ENCODE data around the gene VEGFC. TPM values are rescaled to one million over a fixed set of nuclear protein-coding genes. Genes with fewer than 3 reads are reported as not detected.

VEGFC gene
- total RNA-seq, 2 donors from 2014 or later: not detected

DNA sequence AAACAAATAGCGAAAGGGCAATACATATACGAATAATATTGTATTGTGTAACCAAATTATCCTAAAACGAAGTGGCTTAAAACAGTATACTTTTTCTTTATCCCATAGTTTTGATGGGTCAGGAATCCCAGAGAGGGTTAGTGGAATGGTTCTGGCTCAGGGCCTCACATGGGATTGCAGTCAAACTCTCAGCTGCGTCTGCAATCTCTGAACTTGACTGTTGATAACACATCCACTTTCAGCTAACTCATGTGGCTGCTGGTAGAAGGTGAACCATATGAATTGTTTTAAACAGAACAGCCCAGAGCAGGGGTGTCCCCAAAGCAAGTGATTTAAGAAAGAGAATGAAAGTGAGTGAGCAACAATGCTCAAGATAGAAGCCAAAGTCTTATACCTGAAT, 127.8 kb downstream of the VEGFC start:
- Mint-ChIP-seq H3K9me3 (peaks cover 6% of the 10 kb centered on the region), H3K4me3 (no peak overlapping the region), H3K27me3 (no peaks in the 10 kb centered on the region), H3K27ac (no peak overlapping the region), H3K4me1 (ENCODE audit: low read depth in 2 of 2) (no peaks in the 10 kb centered on the region), H3K36me3 (peaks cover 4% of the 10 kb centered on the region)
- ATAC-seq (no peak), DNase-seq (ENCODE audit: low spot score) (no peak)

DNA sequence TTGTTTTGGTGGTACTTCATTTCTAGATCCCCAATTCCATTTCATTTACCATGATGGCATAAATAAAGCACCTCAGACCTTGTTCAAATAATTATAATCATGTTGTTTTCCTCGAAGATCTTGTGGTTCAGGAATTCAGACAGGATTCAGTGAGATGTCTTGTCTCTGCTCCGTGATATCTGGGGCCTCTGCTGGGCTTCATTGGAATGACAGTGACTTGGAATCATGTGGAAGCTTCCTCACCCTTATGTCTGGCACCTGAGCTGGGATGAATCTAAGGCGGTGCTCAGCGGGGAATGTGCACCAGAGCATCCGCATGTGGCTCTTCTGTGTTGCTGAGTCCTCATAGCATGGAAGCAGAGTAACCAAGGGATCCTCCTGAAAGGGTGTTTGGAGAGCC, 132.2 kb downstream of the VEGFC start:
- peaks cover 14% of the 10 kb centered on the region for H3K9me3 Mint-ChIP-seq
- no peak for ATAC-seq
- peaks cover 4% of the 10 kb centered on the region for H3K36me3 Mint-ChIP-seq

DNA sequence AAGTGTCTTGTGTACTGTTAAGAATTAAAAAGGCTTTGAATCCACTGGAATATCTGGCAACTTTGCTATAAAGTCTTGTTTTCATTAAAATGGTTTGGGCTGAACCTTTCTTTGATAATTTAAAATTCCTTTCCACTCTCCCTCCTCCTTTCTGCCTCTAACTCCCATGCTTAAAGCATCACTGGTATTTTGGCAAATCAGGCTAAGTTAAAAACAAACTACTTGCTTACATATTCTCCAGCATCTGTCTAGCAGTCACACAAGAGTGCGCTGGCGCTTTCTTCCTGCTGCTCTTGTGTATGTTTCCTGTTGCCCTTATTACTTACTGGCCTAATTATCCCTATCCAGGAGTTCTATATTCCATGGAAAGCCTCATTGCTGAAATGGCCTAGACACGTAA, 136.6 kb downstream of the VEGFC start:
- no peak for DNase-seq (ENCODE audit: low spot score)
- Mint-ChIP-seq H3K9me3 (peaks cover 11% of the 10 kb centered on the region), H3K4me3 (no peak overlapping the region), H3K27ac (no peak overlapping the region), H3K4me1 (ENCODE audit: low read depth in 2 of 2) (no peaks in the 10 kb centered on the region), H3K27me3 (no peaks in the 10 kb centered on the region), H3K36me3 (peaks cover 4% of the 10 kb centered on the region)
- no peak for ATAC-seq

More for the DNA sequence above, 132.2 kb downstream of the VEGFC start:
- H3K27ac Mint-ChIP-seq: no peak overlapping the region
- H3K4me1 Mint-ChIP-seq (ENCODE audit: low read depth in 2 of 2): no peaks in the 10 kb centered on the region
- H3K27me3 Mint-ChIP-seq: no peaks in the 10 kb centered on the region
- DNase-seq (ENCODE audit: low spot score): no peak
- no peak overlapping the region for H3K4me3 Mint-ChIP-seq

DNA sequence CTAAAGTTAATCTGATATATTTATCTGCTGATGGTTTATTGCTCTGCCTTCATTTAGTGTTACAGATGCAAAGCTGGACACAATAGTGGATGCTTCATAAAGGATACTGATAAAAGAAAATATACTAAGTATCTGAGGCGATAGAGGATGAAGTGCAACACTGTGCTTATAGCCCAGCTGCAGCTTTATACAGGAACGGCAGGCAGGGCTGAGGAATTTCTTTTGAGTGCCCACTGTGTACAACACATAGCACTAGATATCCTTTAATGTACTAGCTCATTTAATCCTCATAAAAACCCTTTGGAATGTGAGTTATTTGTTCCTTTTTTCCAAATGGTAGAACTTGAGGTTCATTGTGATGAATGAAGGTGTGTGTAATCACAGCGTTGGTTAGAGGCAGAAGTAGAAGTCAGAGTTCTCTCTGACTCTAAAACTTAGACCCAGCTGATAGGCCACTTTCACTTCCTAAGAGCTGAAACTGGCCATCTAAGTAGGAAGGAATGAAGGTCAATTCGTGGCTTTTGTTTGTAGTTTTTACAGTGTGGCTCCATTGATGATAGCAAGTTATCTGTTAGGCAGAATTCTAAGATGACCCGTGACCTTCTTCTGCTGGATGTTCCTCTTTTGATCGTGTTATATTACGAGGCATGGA, 138.0 kb downstream of the VEGFC start:
- ATAC-seq (no peak), DNase-seq (ENCODE audit: low spot score) (no peak)
- H3K4me3 Mint-ChIP-seq: no peak overlapping the region
- H3K4me1 Mint-ChIP-seq (ENCODE audit: low read depth in 2 of 2): no peaks in the 10 kb centered on the region
- peaks cover 8% of the 10 kb centered on the region for H3K9me3 Mint-ChIP-seq
- no peaks in the 10 kb centered on the region for H3K36me3 Mint-ChIP-seq
- no peak overlapping the region for H3K27ac Mint-ChIP-seq
- no peaks in the 10 kb centered on the region for H3K27me3 Mint-ChIP-seq

DNA sequence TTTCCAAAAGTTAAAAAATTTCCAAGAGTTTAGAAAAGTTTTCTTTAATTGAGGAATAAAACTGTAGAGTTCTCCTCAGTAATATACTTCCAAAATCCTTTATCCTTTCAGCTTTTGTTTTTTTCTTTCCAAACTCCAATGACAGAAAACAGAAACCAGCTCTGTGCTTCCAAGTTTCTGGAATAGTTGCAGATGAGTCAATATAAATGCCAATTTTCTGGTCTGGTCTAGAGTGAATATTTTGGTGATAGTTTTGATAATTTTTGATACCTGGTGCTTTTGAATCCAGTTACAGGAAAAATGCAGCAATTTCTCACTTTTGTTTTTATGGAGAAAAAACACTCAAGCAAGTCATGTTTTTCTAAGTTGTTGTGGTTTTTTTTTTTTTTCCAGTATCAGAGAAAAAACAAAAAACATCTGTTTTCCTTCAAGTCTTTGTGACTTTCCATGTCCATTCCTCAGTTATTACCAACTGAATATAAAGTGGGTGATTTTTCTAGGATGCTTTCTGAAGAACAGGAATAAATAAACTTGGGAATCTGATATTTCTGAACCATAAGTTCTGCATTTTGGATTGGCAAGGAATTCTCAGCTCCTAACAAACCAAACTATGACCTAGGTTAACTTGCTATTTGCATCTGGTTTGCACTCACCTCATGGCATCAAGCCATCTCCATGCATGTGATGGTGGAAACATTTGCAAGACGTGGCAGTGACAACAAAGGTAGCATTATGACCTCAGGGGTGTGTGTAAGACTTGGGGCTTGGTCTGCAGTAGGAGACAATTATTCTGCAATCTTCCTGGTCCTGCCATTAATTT, 139.1 kb downstream of the VEGFC start:
- no peak overlapping the region for H3K4me3 Mint-ChIP-seq
- ATAC-seq: no peak
- no peak overlapping the region for H3K27ac Mint-ChIP-seq

DNA sequence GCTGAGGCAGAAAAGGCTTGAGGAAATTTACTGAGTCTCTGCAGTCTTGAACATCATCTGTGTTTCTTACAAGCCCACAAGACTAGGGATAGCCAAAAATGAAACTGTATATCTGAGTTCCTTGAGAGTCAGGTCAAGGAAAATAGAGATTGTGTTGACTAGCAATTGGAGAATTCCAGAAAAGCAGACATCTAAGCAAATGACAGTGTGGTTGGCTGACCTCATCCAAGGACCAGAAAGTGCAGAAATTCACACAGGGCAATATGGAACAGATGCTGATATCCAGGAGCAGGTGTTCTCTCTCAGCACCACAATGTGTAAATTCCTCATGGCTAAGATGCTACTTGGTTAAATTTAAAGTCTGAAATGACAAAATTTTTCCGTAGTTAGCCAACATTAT, 146.4 kb downstream of the VEGFC start:
- Mint-ChIP-seq H3K27ac (no peak overlapping the region), H3K27me3 (no peaks in the 10 kb centered on the region), H3K4me3 (no peak overlapping the region), H3K4me1 (ENCODE audit: low read depth in 2 of 2) (no peaks in the 10 kb centered on the region), H3K9me3 (peaks cover 6% of the 10 kb centered on the region), H3K36me3 (no peaks in the 10 kb centered on the region)
- DNase-seq (ENCODE audit: low spot score): no peak
- no peak for ATAC-seq

More for the DNA sequence above, 139.1 kb downstream of the VEGFC start:
- no peak for DNase-seq (ENCODE audit: low spot score)
- H3K4me1 Mint-ChIP-seq (ENCODE audit: low read depth in 2 of 2): no peaks in the 10 kb centered on the region
- H3K27me3 Mint-ChIP-seq: no peaks in the 10 kb centered on the region
- no peaks in the 10 kb centered on the region for H3K36me3 Mint-ChIP-seq
- H3K9me3 Mint-ChIP-seq: peaks cover 8% of the 10 kb centered on the region

DNA sequence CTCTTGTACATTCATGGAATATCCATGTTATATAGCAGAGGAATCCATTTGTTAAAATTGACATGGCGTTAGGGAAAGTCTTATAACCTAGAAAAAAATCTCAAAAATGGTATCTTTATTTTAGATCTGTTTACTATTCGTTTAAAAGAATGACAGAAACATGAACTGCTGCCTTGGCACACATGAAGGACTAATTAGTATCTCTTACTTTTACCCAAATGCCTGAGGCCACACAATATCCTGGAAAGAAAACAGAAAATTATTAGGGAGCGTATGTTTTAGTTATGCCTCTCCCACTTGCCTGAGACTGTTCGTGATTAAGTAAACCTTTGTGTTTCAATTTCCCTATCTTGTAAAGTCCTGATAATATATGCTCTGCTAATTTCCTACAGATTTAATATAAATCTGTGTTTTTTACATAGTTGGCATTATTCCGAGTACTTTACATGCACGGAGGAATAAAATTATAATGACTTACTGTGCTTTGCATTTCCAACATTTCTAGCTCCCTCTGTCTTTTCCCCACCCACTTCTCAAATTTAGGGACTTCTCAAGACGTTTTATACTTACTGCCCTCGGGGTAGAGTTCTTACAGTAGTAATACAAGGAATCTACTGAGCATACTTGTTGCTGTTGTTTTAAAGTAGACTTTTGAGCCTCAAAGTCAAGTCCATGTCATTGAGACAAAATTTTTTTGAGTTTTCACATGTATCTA, 147.3 kb downstream of the VEGFC start:
- DNase-seq (ENCODE audit: low spot score) (no peak), ATAC-seq (no peak)
- Mint-ChIP-seq H3K4me3 (no peak overlapping the region), H3K4me1 (ENCODE audit: low read depth in 2 of 2) (no peaks in the 10 kb centered on the region), H3K27ac (no peak overlapping the region), H3K27me3 (no peaks in the 10 kb centered on the region), H3K9me3 (peaks cover 6% of the 10 kb centered on the region), H3K36me3 (no peaks in the 10 kb centered on the region)

DNA sequence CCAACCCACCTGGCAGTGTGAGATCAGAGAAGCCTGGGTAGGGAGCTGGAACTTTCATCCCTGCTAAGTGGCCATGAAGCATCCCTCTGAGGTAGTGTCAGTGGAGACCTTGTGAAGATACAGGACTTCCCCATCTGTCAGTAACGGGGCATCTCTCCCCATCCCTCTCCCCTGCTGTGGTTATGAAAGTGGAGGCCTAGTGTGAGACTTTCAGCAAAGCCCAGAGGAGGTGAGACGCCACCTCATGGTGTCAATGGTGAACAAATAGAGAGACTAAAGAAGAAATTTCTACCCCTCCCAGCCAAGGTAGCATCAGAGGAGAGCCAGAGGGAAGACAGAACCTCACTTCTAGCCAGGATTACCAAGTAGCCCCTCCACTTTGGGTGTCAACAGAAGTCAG, 150.2 kb downstream of the VEGFC start:
- ATAC-seq (peak in 1 of 2 donors; percentile 28), DNase-seq (ENCODE audit: low spot score) (no peak)
- Mint-ChIP-seq H3K4me3 (no peak overlapping the region), H3K4me1 (ENCODE audit: low read depth in 2 of 2) (no peaks in the 10 kb centered on the region), H3K27me3 (no peaks in the 10 kb centered on the region), H3K27ac (no peak overlapping the region), H3K36me3 (no peaks in the 10 kb centered on the region), H3K9me3 (peaks cover 19% of the 10 kb centered on the region)

DNA sequence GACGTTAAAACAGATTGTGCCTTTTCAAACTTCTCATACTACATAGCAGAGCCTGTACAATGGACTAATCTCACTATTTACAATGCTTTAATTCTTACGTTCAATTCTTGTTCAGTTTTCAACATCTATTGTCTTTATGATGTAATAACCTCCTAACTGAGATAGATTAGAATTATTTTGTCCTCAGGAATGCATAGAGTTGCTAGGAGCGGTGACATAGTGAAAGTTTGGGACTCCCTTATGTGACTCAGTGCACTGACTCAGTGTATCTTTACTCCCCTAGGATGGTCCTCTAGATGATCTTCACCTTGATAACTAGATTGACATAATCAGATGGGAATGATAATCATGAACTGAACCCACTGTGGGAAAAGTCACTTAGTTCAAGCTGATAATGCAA, 151.5 kb downstream of the VEGFC start:
- Mint-ChIP-seq H3K27ac (no peak overlapping the region), H3K36me3 (no peaks in the 10 kb centered on the region), H3K9me3 (peaks cover 19% of the 10 kb centered on the region), H3K4me1 (ENCODE audit: low read depth in 2 of 2) (no peaks in the 10 kb centered on the region), H3K4me3 (no peak overlapping the region), H3K27me3 (no peaks in the 10 kb centered on the region)
- no peak for DNase-seq (ENCODE audit: low spot score)
- no peak for ATAC-seq

DNA sequence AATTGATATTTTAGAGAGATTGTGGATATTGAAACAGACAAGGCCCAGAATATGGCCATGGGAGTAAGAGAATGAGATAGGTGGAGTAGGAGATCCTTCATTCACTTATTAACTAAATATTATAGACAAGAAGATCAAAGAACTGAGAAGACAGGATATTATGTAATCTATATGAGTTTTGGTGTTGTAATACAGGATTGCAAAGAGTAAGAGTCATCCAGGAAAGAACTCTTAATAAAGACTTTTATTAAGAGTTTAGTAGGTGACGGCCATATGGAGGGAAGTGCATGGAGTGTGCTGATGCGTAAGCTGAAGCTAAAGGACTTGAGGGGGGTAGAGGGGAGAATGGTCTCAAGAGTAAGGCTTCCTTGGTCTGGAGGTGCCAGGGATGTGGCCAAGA, 153.7 kb downstream of the VEGFC start:
- H3K9me3 Mint-ChIP-seq: peaks cover 17% of the 10 kb centered on the region
- DNase-seq (ENCODE audit: low spot score) (no peak), ATAC-seq (no peak)
- H3K36me3 Mint-ChIP-seq: no peaks in the 10 kb centered on the region
- no peak overlapping the region for H3K4me3 Mint-ChIP-seq
- H3K27ac Mint-ChIP-seq: no peak overlapping the region
- no peaks in the 10 kb centered on the region for H3K4me1 Mint-ChIP-seq (ENCODE audit: low read depth in 2 of 2)
- H3K27me3 Mint-ChIP-seq: no peaks in the 10 kb centered on the region

DNA sequence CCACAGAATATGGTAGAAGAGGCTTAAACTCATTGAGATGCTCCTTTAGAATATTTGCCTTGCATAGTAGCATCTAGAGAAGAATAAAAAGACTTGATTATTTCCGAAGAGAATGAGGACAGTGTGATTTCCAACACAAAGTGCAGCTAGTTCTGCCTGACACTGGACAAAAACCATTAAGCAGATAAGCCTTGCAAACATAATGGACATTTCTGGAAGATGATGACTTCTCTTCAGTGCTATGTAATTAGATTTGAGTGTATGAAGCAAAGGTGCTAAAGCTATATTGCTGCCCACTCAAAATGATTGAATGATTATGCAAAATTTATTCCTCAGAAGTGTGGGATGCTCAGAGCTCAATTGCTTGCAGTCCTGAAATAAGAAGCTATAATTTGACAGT, 156.4 kb downstream of the VEGFC start:
- DNase-seq (ENCODE audit: low spot score) (no peak), ATAC-seq (no peak)
- no peaks in the 10 kb centered on the region for H3K4me1 Mint-ChIP-seq (ENCODE audit: low read depth in 2 of 2)
- H3K9me3 Mint-ChIP-seq: peaks cover 18% of the 10 kb centered on the region
- no peak overlapping the region for H3K4me3 Mint-ChIP-seq
- no peak overlapping the region for H3K27ac Mint-ChIP-seq
- no peaks in the 10 kb centered on the region for H3K27me3 Mint-ChIP-seq
- H3K36me3 Mint-ChIP-seq: no peaks in the 10 kb centered on the region

DNA sequence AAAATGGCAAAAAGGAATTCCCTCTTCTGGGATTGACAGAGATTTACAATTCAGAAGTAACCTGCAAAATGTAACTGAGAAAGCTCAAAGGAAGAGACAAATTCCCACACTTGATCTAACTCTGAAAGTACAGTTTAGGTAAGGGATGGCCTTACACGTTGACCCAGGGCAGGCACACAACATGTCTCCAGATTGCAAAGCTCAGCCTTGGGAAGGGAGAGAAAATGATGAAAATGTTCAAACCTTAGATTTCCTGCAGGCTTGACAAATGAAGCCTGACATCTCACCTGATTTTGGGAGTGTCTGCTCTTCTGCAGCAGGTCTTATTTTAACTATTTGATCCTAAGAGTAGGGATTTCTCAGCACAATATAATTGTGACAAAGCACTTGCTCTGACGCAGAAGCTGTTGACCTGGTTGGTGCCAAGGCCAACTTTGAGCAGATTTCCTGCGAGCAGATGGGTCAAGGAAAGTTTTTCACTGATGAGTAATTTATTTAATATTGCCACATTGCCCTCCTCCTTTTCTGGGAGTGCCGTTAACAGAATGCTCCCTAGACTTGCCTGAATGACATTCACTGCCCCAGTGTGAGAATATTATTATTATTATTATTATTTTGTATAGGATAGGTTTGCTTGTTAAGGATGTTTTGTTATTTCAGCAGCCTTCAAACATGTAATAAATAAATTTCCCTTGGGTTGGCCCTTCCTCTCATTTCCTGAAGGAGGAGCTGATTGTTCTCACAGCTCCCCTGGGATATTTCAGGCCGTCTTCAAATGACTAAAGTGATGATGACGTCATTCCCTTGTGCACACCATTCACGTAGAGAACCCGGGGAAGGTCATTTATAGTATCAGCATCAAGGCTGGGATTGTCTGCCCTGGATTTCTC, 157.1 kb downstream of the VEGFC start:
- Mint-ChIP-seq H3K4me3 (no peak overlapping the region), H3K36me3 (no peaks in the 10 kb centered on the region), H3K27ac (no peak overlapping the region), H3K27me3 (no peaks in the 10 kb centered on the region), H3K9me3 (peaks cover 18% of the 10 kb centered on the region), H3K4me1 (ENCODE audit: low read depth in 2 of 2) (no peaks in the 10 kb centered on the region)
- DNase-seq (ENCODE audit: low spot score) (no peak), ATAC-seq (no peak)

All from natural killer cell treated with Interleukin-12 subunit alpha and Interleukin-12 subunit beta and Interleukin-15 and Interleukin-18, amount 100 ng/mL, for 72 hours (primary cell).